Measurements from ENCODE around the gene XYLT2. TPM values are rescaled to one million over a fixed set of nuclear protein-coding genes. Genes with fewer than 3 reads are reported as not detected.

XYLT2 gene
- total RNA-seq, 1 experiment from 2014 or later: 39.7 TPM

DNA sequence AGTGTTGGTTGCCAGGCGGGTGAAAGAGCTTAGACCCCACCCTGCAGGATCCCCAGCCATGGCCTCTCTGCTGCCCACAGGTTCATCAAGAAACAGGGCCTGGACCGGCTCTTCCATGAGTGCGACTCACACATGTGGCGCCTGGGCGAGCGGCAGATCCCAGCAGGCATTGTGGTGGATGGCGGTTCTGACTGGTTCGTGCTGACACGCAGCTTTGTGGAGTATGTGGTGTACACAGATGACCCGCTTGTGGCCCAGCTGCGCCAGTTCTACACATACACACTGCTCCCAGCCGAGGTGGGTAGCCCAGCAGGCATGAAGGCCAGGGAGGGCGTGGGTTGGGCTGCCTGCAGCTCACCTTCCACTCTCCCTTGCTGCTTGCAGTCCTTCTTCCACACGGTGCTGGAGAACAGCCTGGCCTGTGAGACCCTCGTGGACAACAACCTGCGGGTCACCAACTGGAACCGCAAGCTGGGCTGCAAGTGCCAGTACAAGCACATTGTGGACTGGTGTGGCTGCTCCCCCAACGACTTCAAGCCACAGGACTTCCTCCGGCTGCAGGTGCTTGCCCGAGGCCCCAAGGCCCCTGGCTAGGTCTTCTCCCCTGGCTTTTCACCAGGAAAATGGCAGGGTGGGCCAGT, 9.9 kb downstream of the XYLT2 start (continued):
- TF ChIP-seq, protein P1, sequence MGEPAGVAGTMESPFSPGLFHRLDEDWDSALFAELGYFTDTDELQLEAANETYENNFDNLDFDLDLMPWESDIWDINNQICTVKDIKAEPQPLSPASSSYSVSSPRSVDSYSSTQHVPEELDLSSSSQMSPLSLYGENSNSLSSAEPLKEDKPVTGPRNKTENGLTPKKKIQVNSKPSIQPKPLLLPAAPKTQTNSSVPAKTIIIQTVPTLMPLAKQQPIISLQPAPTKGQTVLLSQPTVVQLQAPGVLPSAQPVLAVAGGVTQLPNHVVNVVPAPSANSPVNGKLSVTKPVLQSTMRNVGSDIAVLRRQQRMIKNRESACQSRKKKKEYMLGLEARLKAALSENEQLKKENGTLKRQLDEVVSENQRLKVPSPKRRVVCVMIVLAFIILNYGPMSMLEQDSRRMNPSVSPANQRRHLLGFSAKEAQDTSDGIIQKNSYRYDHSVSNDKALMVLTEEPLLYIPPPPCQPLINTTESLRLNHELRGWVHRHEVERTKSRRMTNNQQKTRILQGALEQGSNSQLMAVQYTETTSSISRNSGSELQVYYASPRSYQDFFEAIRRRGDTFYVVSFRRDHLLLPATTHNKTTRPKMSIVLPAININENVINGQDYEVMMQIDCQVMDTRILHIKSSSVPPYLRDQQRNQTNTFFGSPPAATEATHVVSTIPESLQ (CRISPR knock-in tag; IDR thresholded peaks at IDR 0.05): no peak
- no peak for TF ChIP-seq JAZF1 (CRISPR knock-in tag; IDR thresholded peaks at IDR 0.05)
- TF ChIP-seq ZNF219 (CRISPR knock-in tag; IDR thresholded peaks at IDR 0.05; ENCODE audit: borderline replicate concordance): no peak
- TF ChIP-seq, protein P2, sequence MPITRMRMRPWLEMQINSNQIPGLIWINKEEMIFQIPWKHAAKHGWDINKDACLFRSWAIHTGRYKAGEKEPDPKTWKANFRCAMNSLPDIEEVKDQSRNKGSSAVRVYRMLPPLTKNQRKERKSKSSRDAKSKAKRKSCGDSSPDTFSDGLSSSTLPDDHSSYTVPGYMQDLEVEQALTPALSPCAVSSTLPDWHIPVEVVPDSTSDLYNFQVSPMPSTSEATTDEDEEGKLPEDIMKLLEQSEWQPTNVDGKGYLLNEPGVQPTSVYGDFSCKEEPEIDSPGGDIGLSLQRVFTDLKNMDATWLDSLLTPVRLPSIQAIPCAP (CRISPR knock-in tag; IDR thresholded peaks at IDR 0.05): no peak
- TF ChIP-seq, protein P3, sequence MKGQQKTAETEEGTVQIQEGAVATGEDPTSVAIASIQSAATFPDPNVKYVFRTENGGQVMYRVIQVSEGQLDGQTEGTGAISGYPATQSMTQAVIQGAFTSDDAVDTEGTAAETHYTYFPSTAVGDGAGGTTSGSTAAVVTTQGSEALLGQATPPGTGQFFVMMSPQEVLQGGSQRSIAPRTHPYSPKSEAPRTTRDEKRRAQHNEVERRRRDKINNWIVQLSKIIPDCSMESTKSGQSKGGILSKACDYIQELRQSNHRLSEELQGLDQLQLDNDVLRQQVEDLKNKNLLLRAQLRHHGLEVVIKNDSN (CRISPR knock-in tag; IDR thresholded peaks at IDR 0.05): no peak
- no peak for TF ChIP-seq TP53 (CRISPR knock-in tag; IDR thresholded peaks at IDR 0.05)
- no peak for TF ChIP-seq JUN (CRISPR knock-in tag; IDR thresholded peaks at IDR 0.05)
- no peak for TF ChIP-seq IRF2 (CRISPR knock-in tag; IDR thresholded peaks at IDR 0.05; ENCODE audit: borderline replicate concordance, low read depth)
- TF ChIP-seq TEAD4 (CRISPR knock-in tag; IDR thresholded peaks at IDR 0.05): no peak
- TF ChIP-seq, protein P4, sequence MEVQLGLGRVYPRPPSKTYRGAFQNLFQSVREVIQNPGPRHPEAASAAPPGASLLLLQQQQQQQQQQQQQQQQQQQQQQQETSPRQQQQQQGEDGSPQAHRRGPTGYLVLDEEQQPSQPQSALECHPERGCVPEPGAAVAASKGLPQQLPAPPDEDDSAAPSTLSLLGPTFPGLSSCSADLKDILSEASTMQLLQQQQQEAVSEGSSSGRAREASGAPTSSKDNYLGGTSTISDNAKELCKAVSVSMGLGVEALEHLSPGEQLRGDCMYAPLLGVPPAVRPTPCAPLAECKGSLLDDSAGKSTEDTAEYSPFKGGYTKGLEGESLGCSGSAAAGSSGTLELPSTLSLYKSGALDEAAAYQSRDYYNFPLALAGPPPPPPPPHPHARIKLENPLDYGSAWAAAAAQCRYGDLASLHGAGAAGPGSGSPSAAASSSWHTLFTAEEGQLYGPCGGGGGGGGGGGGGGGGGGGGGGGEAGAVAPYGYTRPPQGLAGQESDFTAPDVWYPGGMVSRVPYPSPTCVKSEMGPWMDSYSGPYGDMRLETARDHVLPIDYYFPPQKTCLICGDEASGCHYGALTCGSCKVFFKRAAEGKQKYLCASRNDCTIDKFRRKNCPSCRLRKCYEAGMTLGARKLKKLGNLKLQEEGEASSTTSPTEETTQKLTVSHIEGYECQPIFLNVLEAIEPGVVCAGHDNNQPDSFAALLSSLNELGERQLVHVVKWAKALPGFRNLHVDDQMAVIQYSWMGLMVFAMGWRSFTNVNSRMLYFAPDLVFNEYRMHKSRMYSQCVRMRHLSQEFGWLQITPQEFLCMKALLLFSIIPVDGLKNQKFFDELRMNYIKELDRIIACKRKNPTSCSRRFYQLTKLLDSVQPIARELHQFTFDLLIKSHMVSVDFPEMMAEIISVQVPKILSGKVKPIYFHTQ (CRISPR knock-in tag; IDR thresholded peaks at IDR 0.05): no peak
- TF ChIP-seq, protein P5, sequence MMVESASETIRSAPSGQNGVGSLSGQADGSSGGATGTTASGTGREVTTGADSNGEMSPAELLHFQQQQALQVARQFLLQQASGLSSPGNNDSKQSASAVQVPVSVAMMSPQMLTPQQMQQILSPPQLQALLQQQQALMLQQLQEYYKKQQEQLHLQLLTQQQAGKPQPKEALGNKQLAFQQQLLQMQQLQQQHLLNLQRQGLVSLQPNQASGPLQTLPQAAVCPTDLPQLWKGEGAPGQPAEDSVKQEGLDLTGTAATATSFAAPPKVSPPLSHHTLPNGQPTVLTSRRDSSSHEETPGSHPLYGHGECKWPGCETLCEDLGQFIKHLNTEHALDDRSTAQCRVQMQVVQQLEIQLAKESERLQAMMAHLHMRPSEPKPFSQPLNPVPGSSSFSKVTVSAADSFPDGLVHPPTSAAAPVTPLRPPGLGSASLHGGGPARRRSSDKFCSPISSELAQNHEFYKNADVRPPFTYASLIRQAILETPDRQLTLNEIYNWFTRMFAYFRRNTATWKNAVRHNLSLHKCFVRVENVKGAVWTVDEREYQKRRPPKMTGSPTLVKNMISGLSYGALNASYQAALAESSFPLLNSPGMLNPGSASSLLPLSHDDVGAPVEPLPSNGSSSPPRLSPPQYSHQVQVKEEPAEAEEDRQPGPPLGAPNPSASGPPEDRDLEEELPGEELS (CRISPR knock-in tag; IDR thresholded peaks at IDR 0.05): no peak
- no peak for TF ChIP-seq ZBTB21 (CRISPR knock-in tag; IDR thresholded peaks at IDR 0.05; ENCODE audit: borderline replicate concordance)
- no peak for TF ChIP-seq CREB1 (CRISPR knock-in tag; IDR thresholded peaks at IDR 0.05)

DNA sequence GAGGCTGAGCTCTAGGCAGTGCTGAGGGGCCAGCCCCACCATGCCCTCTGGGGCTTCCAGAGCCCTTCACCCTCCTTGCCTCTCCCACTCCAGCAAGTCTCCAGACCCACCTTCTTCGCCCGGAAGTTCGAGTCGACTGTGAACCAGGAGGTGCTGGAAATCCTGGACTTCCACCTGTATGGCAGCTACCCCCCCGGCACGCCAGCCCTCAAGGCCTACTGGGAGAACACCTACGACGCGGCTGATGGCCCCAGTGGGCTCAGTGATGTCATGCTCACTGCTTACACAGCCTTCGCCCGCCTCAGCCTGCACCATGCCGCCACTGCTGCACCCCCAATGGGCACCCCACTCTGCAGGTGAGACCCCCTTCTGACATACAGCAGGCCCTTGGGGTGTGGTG, 10.5 kb downstream of the XYLT2 start:
- Mint-ChIP-seq H3K27ac (no peak overlapping the region), H3K4me1 (no peaks in the 10 kb centered on the region), H3K27me3 (ENCODE audit: low read depth) (no peaks in the 10 kb centered on the region), H3K36me3 (peaks cover 35% of the 10 kb centered on the region), H3K9me3 (no peaks in the 10 kb centered on the region), H3K4me3 (no peak overlapping the region)
- ChIA-PET CTCF (no interaction called here), POLR2A (no interaction called here)
- TF ChIP-seq SMAD3 (CRISPR knock-in tag; IDR thresholded peaks at IDR 0.05; ENCODE audit: borderline replicate concordance): no peak
- TF ChIP-seq NR3C1 (CRISPR knock-in tag; conservative IDR thresholded peaks at IDR 0.05; ENCODE audit: low read depth): no peak
- no peak for TF ChIP-seq NR2C2 (CRISPR knock-in tag; IDR thresholded peaks at IDR 0.05)
- no peak for TF ChIP-seq ZNF317 (CRISPR knock-in tag; IDR thresholded peaks at IDR 0.05; ENCODE audit: borderline replicate concordance, low read depth)
- TF ChIP-seq, protein P6, sequence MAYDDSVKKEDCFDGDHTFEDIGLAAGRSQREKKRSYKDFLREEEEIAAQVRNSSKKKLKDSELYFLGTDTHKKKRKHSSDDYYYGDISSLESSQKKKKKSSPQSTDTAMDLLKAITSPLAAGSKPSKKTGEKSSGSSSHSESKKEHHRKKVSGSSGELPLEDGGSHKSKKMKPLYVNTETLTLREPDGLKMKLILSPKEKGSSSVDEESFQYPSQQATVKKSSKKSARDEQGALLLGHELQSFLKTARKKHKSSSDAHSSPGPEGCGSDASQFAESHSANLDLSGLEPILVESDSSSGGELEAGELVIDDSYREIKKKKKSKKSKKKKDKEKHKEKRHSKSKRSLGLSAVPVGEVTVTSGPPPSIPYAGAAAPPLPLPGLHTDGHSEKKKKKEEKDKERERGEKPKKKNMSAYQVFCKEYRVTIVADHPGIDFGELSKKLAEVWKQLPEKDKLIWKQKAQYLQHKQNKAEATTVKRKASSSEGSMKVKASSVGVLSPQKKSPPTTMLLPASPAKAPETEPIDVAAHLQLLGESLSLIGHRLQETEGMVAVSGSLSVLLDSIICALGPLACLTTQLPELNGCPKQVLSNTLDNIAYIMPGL (CRISPR knock-in tag; IDR thresholded peaks at IDR 0.05): no peak
- TF ChIP-seq, protein P7, sequence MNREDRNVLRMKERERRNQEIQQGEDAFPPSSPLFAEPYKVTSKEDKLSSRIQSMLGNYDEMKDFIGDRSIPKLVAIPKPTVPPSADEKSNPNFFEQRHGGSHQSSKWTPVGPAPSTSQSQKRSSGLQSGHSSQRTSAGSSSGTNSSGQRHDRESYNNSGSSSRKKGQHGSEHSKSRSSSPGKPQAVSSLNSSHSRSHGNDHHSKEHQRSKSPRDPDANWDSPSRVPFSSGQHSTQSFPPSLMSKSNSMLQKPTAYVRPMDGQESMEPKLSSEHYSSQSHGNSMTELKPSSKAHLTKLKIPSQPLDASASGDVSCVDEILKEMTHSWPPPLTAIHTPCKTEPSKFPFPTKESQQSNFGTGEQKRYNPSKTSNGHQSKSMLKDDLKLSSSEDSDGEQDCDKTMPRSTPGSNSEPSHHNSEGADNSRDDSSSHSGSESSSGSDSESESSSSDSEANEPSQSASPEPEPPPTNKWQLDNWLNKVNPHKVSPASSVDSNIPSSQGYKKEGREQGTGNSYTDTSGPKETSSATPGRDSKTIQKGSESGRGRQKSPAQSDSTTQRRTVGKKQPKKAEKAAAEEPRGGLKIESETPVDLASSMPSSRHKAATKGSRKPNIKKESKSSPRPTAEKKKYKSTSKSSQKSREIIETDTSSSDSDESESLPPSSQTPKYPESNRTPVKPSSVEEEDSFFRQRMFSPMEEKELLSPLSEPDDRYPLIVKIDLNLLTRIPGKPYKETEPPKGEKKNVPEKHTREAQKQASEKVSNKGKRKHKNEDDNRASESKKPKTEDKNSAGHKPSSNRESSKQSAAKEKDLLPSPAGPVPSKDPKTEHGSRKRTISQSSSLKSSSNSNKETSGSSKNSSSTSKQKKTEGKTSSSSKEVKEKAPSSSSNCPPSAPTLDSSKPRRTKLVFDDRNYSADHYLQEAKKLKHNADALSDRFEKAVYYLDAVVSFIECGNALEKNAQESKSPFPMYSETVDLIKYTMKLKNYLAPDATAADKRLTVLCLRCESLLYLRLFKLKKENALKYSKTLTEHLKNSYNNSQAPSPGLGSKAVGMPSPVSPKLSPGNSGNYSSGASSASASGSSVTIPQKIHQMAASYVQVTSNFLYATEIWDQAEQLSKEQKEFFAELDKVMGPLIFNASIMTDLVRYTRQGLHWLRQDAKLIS (CRISPR knock-in tag; IDR thresholded peaks at IDR 0.05; ENCODE audit: borderline replicate concordance): no peak
- TF ChIP-seq, protein P8, sequence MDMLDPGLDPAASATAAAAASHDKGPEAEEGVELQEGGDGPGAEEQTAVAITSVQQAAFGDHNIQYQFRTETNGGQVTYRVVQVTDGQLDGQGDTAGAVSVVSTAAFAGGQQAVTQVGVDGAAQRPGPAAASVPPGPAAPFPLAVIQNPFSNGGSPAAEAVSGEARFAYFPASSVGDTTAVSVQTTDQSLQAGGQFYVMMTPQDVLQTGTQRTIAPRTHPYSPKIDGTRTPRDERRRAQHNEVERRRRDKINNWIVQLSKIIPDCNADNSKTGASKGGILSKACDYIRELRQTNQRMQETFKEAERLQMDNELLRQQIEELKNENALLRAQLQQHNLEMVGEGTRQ (CRISPR knock-in tag; IDR thresholded peaks at IDR 0.05): no peak
- no peak for TF ChIP-seq ZNF396 (CRISPR knock-in tag; IDR thresholded peaks at IDR 0.05; ENCODE audit: borderline replicate concordance)
- no peak for TF ChIP-seq ZNF671 (CRISPR knock-in tag; IDR thresholded peaks at IDR 0.05)
- no peak for ATAC-seq
- DNase-seq (ENCODE audit: low spot score): no peak
